ENCODE data around the gene APBA2. TPM values are rescaled to one million over a fixed set of nuclear protein-coding genes. Genes with fewer than 3 reads are reported as not detected.

The APBA2 gene
- total RNA-seq, 4 donors from 2014 or later, result 7.2 to 33.8 (median 8.8) TPM

DNA sequence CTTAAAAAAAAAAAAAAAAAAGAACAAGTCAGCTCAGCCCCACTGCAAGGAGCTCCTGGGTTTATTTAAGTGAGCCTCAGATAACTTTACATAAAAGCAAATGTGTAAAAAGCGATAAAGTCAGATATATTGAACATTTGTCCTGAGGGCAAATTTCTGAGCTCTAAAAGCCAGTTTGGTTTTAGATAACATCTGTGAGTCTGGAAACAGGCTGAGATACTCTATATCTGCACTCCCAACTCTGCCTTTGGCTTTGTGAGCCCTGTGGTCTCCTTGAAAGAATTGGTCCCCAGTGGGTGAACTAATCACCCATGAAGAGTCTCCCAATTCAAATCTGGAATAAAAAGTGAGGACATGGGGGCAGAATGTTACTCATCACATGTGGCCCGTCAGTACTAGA lies 104.6 kb downstream of the APBA2 start:
- H3K4me1 ChIP-seq, result no peaks in the 10 kb centered on the region
- H3K36me3 ChIP-seq, result no peaks in the 10 kb centered on the region
- H3K9me3 ChIP-seq, result no peaks in the 10 kb centered on the region
- H3K4me3 ChIP-seq, result no peak overlapping the region
- no peak for DNase-seq
- no peak for TF ChIP-seq POLR2A (IDR thresholded peaks at IDR 0.05)
- TF ChIP-seq CTCF (IDR thresholded peaks at IDR 0.05), result no peak
- no peak overlapping the region for H3K27ac ChIP-seq
- no peaks in the 10 kb centered on the region for H3K27me3 ChIP-seq

DNA sequence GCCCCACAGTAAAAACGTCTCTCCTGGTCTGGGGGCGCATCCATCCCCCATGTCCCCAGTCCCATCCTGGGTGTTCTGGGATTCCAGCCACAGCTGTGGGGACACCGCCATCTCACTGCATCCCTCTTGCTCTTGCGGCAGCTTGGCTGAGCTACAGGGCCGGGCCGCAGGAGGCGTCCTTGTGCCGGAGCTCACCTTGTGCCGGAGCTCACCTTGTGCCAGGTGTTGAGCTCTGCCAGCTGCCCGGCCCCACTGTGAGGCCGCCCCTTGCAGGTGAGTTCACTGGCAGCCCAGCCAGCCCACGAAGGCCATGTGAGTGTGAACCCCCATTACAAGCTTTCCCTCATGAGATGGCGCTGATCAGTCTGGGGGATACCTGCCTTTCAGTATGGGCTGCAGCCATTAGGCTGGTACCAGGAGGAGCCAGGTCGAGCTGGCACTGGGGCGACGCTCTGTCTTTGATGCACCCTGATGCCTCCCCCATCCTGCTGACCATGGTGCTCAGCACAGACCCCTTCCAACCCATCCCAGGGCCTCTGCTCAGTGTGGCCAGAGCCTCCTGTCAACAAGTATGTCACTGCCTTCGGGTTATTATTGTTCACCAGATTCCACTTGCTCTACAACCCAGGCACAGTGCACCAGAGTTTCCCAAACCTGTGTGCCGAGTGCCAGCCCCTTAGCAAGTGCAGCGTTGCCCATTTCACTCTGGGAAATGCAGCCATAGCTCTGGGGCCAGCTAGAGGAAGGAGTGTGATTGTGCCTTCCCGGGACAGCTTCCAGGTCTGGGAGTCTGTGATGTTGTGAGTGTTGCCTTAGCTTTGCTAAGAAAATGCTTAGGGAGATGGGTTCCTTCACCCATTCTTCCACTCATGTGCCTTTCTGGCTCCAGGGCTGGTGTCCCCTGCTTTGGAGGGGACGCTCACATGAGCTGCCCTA lies 105.7 kb downstream of the APBA2 start:
- DNase-seq, result no peak
- no peaks in the 10 kb centered on the region for H3K4me1 ChIP-seq
- no peaks in the 10 kb centered on the region for H3K27me3 ChIP-seq
- no peak overlapping the region for H3K4me3 ChIP-seq
- H3K36me3 ChIP-seq, result no peaks in the 10 kb centered on the region
- TF ChIP-seq POLR2A (IDR thresholded peaks at IDR 0.05), result no peak
- no peak for TF ChIP-seq CTCF (IDR thresholded peaks at IDR 0.05)
- H3K9me3 ChIP-seq, result no peaks in the 10 kb centered on the region
- no peak overlapping the region for H3K27ac ChIP-seq

GRCh38 chr15:28992336-28992864 lies 106.6 kb downstream of the APBA2 start:
- H3K36me3 ChIP-seq, result no peaks in the 10 kb centered on the region
- TF ChIP-seq CTCF (IDR thresholded peaks at IDR 0.05), result no peak
- no peak for TF ChIP-seq POLR2A (IDR thresholded peaks at IDR 0.05)
- no peak for DNase-seq

GRCh38 chr15:28993051-28993719 lies 107.4 kb downstream of the APBA2 start:
- Histone ChIP-seq H3K4me3 (no peak overlapping the region), H3K9me3 (no peaks in the 10 kb centered on the region), H3K27ac (no peak overlapping the region), H3K4me1 (no peaks in the 10 kb centered on the region), H3K36me3 (no peaks in the 10 kb centered on the region), H3K27me3 (no peaks in the 10 kb centered on the region)
- DNase-seq, result no peak
- TF ChIP-seq POLR2A (IDR thresholded peaks at IDR 0.05), result no peak
- no peak for TF ChIP-seq CTCF (IDR thresholded peaks at IDR 0.05)

More at GRCh38 chr15:28992336-28992864, 106.6 kb downstream of the APBA2 start:
- H3K27me3 ChIP-seq, result no peaks in the 10 kb centered on the region
- H3K4me3 ChIP-seq, result no peak overlapping the region
- H3K9me3 ChIP-seq, result no peaks in the 10 kb centered on the region
- H3K27ac ChIP-seq, result no peak overlapping the region
- H3K4me1 ChIP-seq, result no peaks in the 10 kb centered on the region

GRCh38 chr15:28993720-28994053 lies 107.9 kb downstream of the APBA2 start:
- no peaks in the 10 kb centered on the region for H3K27me3 ChIP-seq
- H3K9me3 ChIP-seq, result no peaks in the 10 kb centered on the region
- no peak for TF ChIP-seq CTCF (IDR thresholded peaks at IDR 0.05)
- no peak for TF ChIP-seq POLR2A (IDR thresholded peaks at IDR 0.05)
- DNase-seq, result no peak
- no peak overlapping the region for H3K27ac ChIP-seq
- no peaks in the 10 kb centered on the region for H3K4me1 ChIP-seq
- H3K4me3 ChIP-seq, result no peak overlapping the region
- no peaks in the 10 kb centered on the region for H3K36me3 ChIP-seq
